Measurements from ENCODE around the gene PITRM1. TPM values are rescaled to one million over a fixed set of nuclear protein-coding genes. Genes with fewer than 3 reads are reported as not detected.

PITRM1 gene
- total RNA-seq, 1 donor from 2014 or later: 65.8 TPM

DNA sequence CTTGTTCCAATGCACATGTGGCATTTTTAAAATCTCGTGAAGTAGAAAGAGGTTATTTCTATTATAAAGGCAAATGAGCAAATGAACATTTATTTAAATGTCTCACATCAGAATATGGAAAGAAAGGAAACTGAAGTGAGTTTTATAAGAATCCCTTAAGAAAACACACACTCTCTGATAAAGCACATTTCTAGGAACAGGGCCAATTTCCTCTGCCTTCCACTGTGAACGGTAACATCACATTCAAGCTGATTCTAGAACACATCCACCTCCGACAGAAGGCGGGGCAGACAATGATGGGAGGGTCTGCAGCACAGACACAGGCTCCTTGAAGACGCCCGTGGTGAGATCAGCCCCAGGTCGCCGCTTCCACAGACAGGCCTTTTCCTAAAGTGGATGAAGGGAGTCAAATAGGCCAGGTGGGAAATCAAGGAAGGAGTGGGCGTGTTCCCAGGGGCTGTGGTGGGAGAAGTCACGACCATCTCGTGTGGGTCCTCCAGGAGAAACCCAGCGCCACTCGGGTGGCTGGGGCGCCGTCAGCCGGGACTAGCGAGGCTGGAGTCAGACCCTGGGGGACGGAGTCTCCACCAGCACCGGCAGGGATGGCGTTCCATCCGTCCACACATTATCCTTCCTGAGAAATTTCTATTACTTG, 31.1 kb downstream of the PITRM1 start:
- no peaks in the 10 kb centered on the region for H3K36me3 Mint-ChIP-seq (ENCODE audit: unreplicated experiment)
- H3K27ac Mint-ChIP-seq (ENCODE audit: unreplicated experiment): no peak overlapping the region
- TF ChIP-seq, protein P1, sequence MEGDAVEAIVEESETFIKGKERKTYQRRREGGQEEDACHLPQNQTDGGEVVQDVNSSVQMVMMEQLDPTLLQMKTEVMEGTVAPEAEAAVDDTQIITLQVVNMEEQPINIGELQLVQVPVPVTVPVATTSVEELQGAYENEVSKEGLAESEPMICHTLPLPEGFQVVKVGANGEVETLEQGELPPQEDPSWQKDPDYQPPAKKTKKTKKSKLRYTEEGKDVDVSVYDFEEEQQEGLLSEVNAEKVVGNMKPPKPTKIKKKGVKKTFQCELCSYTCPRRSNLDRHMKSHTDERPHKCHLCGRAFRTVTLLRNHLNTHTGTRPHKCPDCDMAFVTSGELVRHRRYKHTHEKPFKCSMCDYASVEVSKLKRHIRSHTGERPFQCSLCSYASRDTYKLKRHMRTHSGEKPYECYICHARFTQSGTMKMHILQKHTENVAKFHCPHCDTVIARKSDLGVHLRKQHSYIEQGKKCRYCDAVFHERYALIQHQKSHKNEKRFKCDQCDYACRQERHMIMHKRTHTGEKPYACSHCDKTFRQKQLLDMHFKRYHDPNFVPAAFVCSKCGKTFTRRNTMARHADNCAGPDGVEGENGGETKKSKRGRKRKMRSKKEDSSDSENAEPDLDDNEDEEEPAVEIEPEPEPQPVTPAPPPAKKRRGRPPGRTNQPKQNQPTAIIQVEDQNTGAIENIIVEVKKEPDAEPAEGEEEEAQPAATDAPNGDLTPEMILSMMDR (IDR thresholded peaks at IDR 0.05; ENCODE audit: partially characterized antibody, unreplicated experiment): no peak
- no peaks in the 10 kb centered on the region for H3K4me1 Mint-ChIP-seq (ENCODE audit: low read depth, unreplicated experiment)
- no peaks in the 10 kb centered on the region for H3K27me3 Mint-ChIP-seq (ENCODE audit: unreplicated experiment)
- DNase-seq: no peak
- peaks cover 5% of the 10 kb centered on the region for H3K9me3 Mint-ChIP-seq (ENCODE audit: unreplicated experiment)
- no peak overlapping the region for H3K4me3 Mint-ChIP-seq (ENCODE audit: unreplicated experiment)

DNA sequence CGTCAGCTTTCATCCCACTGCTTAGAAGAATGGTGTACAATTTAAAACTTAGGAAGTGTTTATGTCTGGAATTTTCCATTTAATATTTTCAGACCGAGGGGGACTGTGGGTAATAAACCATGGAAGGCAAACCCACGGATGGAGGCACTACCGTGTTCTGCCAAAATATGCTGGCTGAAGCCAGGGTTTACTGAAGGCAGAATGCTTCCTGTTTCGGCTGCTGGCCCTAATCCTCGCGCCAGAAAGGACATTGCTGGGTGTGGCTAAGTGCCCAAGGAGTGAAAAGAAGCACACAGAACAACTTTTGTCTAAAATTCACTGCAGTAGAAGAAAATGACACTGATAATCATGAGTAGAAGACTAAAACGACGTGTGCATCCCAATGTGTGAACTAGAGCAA, 32.3 kb downstream of the PITRM1 start:
- H3K9me3 Mint-ChIP-seq (ENCODE audit: unreplicated experiment): peaks cover 5% of the 10 kb centered on the region
- DNase-seq: no peak
- TF ChIP-seq, protein P1 (IDR thresholded peaks at IDR 0.05; ENCODE audit: partially characterized antibody, unreplicated experiment): no peak
- H3K27ac Mint-ChIP-seq (ENCODE audit: unreplicated experiment): no peak overlapping the region
- H3K4me1 Mint-ChIP-seq (ENCODE audit: low read depth, unreplicated experiment): no peaks in the 10 kb centered on the region
- H3K36me3 Mint-ChIP-seq (ENCODE audit: unreplicated experiment): no peaks in the 10 kb centered on the region
- H3K4me3 Mint-ChIP-seq (ENCODE audit: unreplicated experiment): no peak overlapping the region
- no peaks in the 10 kb centered on the region for H3K27me3 Mint-ChIP-seq (ENCODE audit: unreplicated experiment)

DNA sequence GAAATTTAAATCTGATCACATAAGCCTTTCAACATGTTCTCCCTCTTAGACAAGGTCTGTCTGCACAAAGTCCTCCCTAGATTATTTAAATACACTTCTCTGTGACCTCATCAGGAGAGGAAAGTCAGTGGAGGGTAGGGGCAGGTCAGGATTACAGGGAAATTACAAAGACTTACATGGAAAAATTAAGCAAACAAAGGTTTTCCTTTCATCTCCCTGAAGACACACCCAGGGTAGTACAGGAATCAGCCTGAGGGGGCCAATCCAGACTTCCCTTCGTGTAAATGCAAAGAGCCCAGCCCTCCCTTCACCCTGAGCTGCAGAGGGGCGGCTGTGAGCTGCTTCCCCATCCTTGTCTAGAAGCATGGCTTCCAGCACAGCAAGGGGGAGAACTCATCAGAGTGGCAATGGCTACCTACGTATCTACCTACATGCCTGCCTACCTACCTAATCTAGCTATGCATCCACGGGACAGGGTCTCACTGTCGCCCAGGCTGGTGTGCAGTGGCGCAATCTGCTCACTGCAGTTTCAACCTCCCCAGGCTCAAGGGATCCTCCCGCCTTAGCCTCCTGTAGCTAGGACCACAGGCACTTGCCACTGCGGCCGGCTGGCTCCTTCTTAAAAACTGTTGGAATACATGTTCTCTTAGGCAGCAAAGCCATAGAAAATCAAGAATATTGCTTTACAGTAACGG, 33.2 kb downstream of the PITRM1 start:
- TF ChIP-seq, protein P1 (IDR thresholded peaks at IDR 0.05; ENCODE audit: partially characterized antibody, unreplicated experiment): no peak
- Mint-ChIP-seq H3K27me3 (ENCODE audit: unreplicated experiment) (no peaks in the 10 kb centered on the region), H3K4me3 (ENCODE audit: unreplicated experiment) (no peak overlapping the region), H3K36me3 (ENCODE audit: unreplicated experiment) (no peaks in the 10 kb centered on the region), H3K4me1 (ENCODE audit: low read depth, unreplicated experiment) (peaks cover 3% of the 10 kb centered on the region), H3K9me3 (ENCODE audit: unreplicated experiment) (peaks cover 5% of the 10 kb centered on the region), H3K27ac (ENCODE audit: unreplicated experiment) (no peak overlapping the region)
- no peak for DNase-seq

DNA sequence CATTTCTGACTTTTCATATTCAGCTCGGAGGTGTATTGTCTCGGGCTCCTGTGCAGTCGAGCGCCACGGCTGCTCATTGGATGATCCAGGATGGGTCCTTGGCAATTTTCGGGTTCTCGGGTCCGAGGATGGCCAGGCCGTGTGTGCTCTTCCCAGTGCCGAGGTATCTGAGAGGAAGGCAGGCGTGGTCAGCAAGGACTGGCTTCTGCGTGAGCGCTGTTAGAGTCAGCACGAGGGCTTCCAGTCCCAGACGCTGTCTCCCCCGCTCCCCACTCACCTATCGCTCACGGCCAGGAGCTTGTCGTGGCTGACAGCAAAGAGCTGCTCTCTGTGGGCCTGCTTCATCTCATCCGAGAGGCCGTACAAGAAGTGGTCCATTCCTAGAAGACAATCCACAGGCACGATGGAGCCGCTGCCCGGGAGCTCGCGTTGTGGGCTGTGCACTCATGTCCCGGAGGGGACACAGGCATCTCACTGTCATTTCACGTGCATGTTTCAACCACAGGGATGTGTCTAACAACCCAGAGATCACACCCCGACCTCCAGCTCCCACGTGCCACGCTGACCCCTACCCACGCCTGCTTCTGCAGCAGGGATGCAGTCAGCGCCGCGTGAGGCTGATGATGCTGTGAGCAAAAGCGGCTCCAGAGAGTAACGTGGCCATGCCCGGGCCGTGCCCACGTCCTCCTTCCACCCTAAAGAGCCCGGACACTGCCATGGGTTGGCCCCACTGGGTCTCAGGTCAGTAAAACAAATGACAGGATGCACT, 34.4 kb downstream of the PITRM1 start:
- no peak overlapping the region for H3K27ac Mint-ChIP-seq (ENCODE audit: unreplicated experiment)
- no peak for DNase-seq
- H3K4me3 Mint-ChIP-seq (ENCODE audit: unreplicated experiment): no peak overlapping the region
- H3K9me3 Mint-ChIP-seq (ENCODE audit: unreplicated experiment): peaks cover 1% of the 10 kb centered on the region
- H3K4me1 Mint-ChIP-seq (ENCODE audit: low read depth, unreplicated experiment): peaks cover 3% of the 10 kb centered on the region
- H3K27me3 Mint-ChIP-seq (ENCODE audit: unreplicated experiment): no peaks in the 10 kb centered on the region
- TF ChIP-seq, protein P1 (IDR thresholded peaks at IDR 0.05; ENCODE audit: partially characterized antibody, unreplicated experiment): no peak
- no peaks in the 10 kb centered on the region for H3K36me3 Mint-ChIP-seq (ENCODE audit: unreplicated experiment)

Data from glutamatergic neuron (in vitro differentiated cells).